HepG2 (cell line): ENCODE measurements around the gene ZFP36L2. TPM values are rescaled to one million over a fixed set of nuclear protein-coding genes. Genes with fewer than 3 reads are reported as not detected.

Source experiments
- ADNP ChIP-seq: sonication (generic); formaldehyde crosslinking; IDR thresholded peaks from 2 replicates; pipeline ENCODE4 v1.4.0; 2020; ENCODE audit warnings: missing genetic modification reagents
- GTF3A ChIP-seq: sonication (generic); formaldehyde crosslinking; conservative IDR thresholded peaks from 2 replicates; pipeline ENCODE4 v1.4.0; 2020; ENCODE audit warnings: mild to moderate bottlenecking, missing genetic modification reagents
- HES4 ChIP-seq: sonication (generic); formaldehyde crosslinking; IDR thresholded peaks from 2 replicates; pipeline ENCODE4 v1.9.0; 2021; ENCODE audit warnings: mild to moderate bottlenecking, missing genetic modification reagents, borderline replicate concordance
- HMGXB4 ChIP-seq, 2 experiments: sonication (generic) in 1 of 2; formaldehyde crosslinking in 1 of 2; IDR thresholded peaks; 2 replicates each; pipeline versions ENCODE4 v1.4.0 to v1.6.1; 2018 to 2020; ENCODE audit warnings: missing genetic modification reagents in 2 of 2, borderline replicate concordance in 1 of 2, low read depth in 1 of 2, mild to moderate bottlenecking in 1 of 2, missing biosample characterization in 1 of 2
- JDP2 ChIP-seq: sonication (generic); formaldehyde crosslinking; IDR thresholded peaks from 2 replicates; pipeline ENCODE4 v1.8.1; 2022; ENCODE audit warnings: missing genetic modification reagents, borderline replicate concordance
- MAFK ChIP-seq, 2 experiments: IDR thresholded peaks in 1 of 2; conservative IDR thresholded peaks in 1 of 2; 2 replicates each; pipeline ENCODE4 v1.6.1; 2011; ENCODE audit warnings: improper control_type of control experiment in 2 of 2, low read length in 2 of 2
- NR2F1 ChIP-seq, 2 experiments: fragments of 450-650 bp in 1 of 2; formaldehyde crosslinking in 1 of 2; IDR thresholded peaks; 2 replicates each; pipeline versions ENCODE4 v1.5.0 to v1.6.1; 2016 to 2020; ENCODE audit warnings: mild to moderate bottlenecking in 1 of 2, missing compliant biosample characterization in 1 of 2, missing genetic modification reagents in 1 of 2, moderate library complexity in 1 of 2
- RFXANK ChIP-seq: IDR thresholded peaks from 2 replicates; pipeline ENCODE4 v1.6.1; 2016
- SIX4 ChIP-seq: sonication (generic); formaldehyde crosslinking; IDR thresholded peaks from 2 replicates; pipeline ENCODE4 v1.4.0; 2020; ENCODE audit warnings: missing genetic modification reagents
- TFAP4 ChIP-seq: sonication (generic); IDR thresholded peaks from 2 replicates; pipeline ENCODE4 v1.6.1; 2016; ENCODE audit warnings: low read depth, borderline replicate concordance
- TFDP2 ChIP-seq: sonication (generic); formaldehyde crosslinking; IDR thresholded peaks from 2 replicates; pipeline ENCODE4 v1.4.0; 2020; ENCODE audit warnings: missing genetic modification reagents
- THAP7 ChIP-seq: sonication (generic); formaldehyde crosslinking; IDR thresholded peaks from 2 replicates; pipeline ENCODE4 v1.8.1; 2023; ENCODE audit warnings: mild to moderate bottlenecking, missing genetic modification reagents
- ZNF17 ChIP-seq: sonication (generic); formaldehyde crosslinking; IDR thresholded peaks from 2 replicates; pipeline ENCODE4 v1.5.0; 2020; ENCODE audit warnings: mild to moderate bottlenecking, missing genetic modification reagents
- ZNF253 ChIP-seq: sonication (generic); formaldehyde crosslinking; IDR thresholded peaks from 2 replicates; pipeline ENCODE4 v1.8.0; 2022; ENCODE audit warnings: mild to moderate bottlenecking, missing genetic modification reagents, borderline replicate concordance
- ZNF276 ChIP-seq: sonication (generic); formaldehyde crosslinking; IDR thresholded peaks from 2 replicates; pipeline ENCODE4 v1.4.0; 2020; ENCODE audit warnings: mild to moderate bottlenecking, low read depth, missing genetic modification reagents
- ZNF329 ChIP-seq: sonication (generic); formaldehyde crosslinking; IDR thresholded peaks from 2 replicates; pipeline ENCODE4 v1.9.0; 2021; ENCODE audit warnings: low read depth, mild to moderate bottlenecking, missing genetic modification reagents
- ZNF432 ChIP-seq: sonication (generic); formaldehyde crosslinking; IDR thresholded peaks from 2 replicates; pipeline ENCODE4 v1.5.0; 2020; ENCODE audit warnings: missing genetic modification reagents, mild to moderate bottlenecking, borderline replicate concordance
- ZNF496 ChIP-seq: sonication (generic); formaldehyde crosslinking; IDR thresholded peaks from 2 replicates; pipeline ENCODE4 v1.8.1; 2023; ENCODE audit warnings: mild to moderate bottlenecking, moderate library complexity, missing genetic modification reagents; ENCODE audit not compliant: insufficient replicate concordance
- ZNF75D ChIP-seq: sonication (generic); formaldehyde crosslinking; IDR thresholded peaks from 2 replicates; pipeline ENCODE4 v1.8.1; 2023; ENCODE audit warnings: missing genetic modification reagents, mild to moderate bottlenecking, borderline replicate concordance
- ZNF879 ChIP-seq: sonication (generic); formaldehyde crosslinking; IDR thresholded peaks from 2 replicates; pipeline ENCODE4 v1.8.1; 2023; ENCODE audit warnings: missing genetic modification reagents
- polyA plus RNA-seq, 8 experiments: library from polyadenylated mRNA; depleted of rRNA in 3 of 8; stranded (reverse) in 7 of 8; unstranded in 1 of 8; fragments of >200 nt; fragmentation: Illumina TruSeq in 4 of 8; extraction: Trizol in 4 of 8; gene quantifications; 2 replicates each; pipeline versions ENCODE4 v1.2.1 to v1.2.3, GENCODE V29; 2011 to 2016; ENCODE audit warnings: low read depth in 4 of 8, missing spikeins in 1 of 8, mixed read lengths in 1 of 8; ENCODE audit not compliant: insufficient read depth in 1 of 8
- total RNA-seq, 5 experiments: library from RNA; depleted of rRNA; stranded (reverse); fragments of >200 nt; fragmentation: Illumina TruSeq; extraction: Trizol; gene quantifications; 2 replicates each; pipeline ENCODE4 v1.2.3, GENCODE V29; 2016; ENCODE audit warnings: low read depth in 1 of 5

Gene ZFP36L2
- total and polyA plus RNA-seq, 2 of the 13 experiments (the other 11 are each of a cell fraction or from before 2014, with no cell fraction given): 11.2 to 21.8 TPM

- TF ChIP-seq TFAP4: peak; percentile 30; the same call in 1 of the 2 replicates
- no peak for TF ChIP-seq GTF3A (CRISPR knock-in tag)
- TF ChIP-seq ZNF329 (CRISPR knock-in tag): peak; percentile 66
- no peak for TF ChIP-seq ZNF432
- TF ChIP-seq ADNP (CRISPR knock-in tag): no peak
- TF ChIP-seq SIX4 (CRISPR knock-in tag): peak; percentile 51; the same call in 1 of the 2 replicates
- TF ChIP-seq ZNF496 (CRISPR knock-in tag): no peak
- 0 out of 2 replicates have a peak, but pooled peaks have one; percentile 18 for TF ChIP-seq ZNF879 (CRISPR knock-in tag)
- 0 out of 2 replicates have a peak, but pooled peaks have one; percentile 4 for TF ChIP-seq ZNF75D
- TF ChIP-seq TFDP2 (CRISPR knock-in tag): peak; percentile 85
- no peak; the same call in 1 of the 2 replicates for TF ChIP-seq JDP2 (CRISPR knock-in tag)
- 0 out of 2 replicates have a peak, but pooled peaks have one; percentile 59 for TF ChIP-seq ZNF17 (CRISPR knock-in tag)
- TF ChIP-seq THAP7 (CRISPR knock-in tag): 0 out of 2 replicates have a peak, but pooled peaks have one; percentile 11
- peak; percentile 93; the same call in 1 of the 2 replicates for TF ChIP-seq ZNF253 (CRISPR knock-in tag)
- peak; percentile 29 to 95; a peak in 3 of 4 replicates for TF ChIP-seq HMGXB4 (CRISPR knock-in tag; IDR thresholded peaks at IDR 0.05; ENCODE audit: borderline replicate concordance in 1 of 2, low read depth in 1 of 2)
- peak; percentile 14 to 56; a peak in 1 of 4 replicates for TF ChIP-seq NR2F1 (CRISPR knock-in tag; IDR thresholded peaks at IDR 0.05)
- TF ChIP-seq HES4 (CRISPR knock-in tag): peak; percentile 31; the same call in 1 of the 2 replicates
- no peak for TF ChIP-seq MAFK (conservative IDR thresholded peaks at IDR 0.05 in 1 of 2, IDR thresholded peaks at IDR 0.05 in 1 of 2; ENCODE audit: low read length in 2 of 2)
- TF ChIP-seq RFXANK: 0 out of 2 replicates have a peak, but pooled peaks have one; percentile 6
- peak; percentile 75; the same call in 1 of the 2 replicates for TF ChIP-seq ZNF276 (CRISPR knock-in tag)
Measured at GRCh38 chr2:43226955-43227829, 786 bp upstream of the ZFP36L2 start (continued).
